HG03045 (cell line): ENCODE data around the gene PDE2A.

Source experiments
- ATAC-seq: cut with Tn5 transposase; IDR thresholded peaks from one replicate; pipeline ENCODE4 v1.9.1; 2021; ENCODE audit warnings: mild to moderate bottlenecking, moderate library complexity; ENCODE audit not compliant: unreplicated experiment

The PDE2A gene

DNA sequence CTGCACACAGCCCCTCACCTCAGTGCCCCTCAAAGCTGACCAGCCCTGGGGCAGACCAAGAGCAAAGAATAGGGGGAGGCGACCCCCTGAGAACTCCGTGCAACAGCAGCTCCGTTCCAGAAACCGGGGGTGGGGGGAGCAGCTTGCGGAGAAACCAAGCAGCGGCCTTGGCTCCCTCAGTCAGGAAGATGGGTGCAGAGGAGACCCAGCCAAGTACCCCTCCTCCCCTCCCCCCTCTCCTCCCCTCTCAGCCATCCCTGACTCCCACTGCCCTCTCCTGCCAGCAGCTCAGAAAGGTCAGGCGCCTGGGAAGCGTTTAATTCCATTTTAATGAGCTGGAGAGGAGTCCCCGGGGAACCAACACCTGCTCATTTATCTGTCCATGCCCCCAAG lies 78.9 kb downstream of the PDE2A start:
- ATAC-seq, result no peak

- ATAC-seq, result no peak
These were observed 79.5 kb downstream of the PDE2A start for GRCh38 chr11:72594493-72595291.

- no peak for ATAC-seq
These were observed 81.3 kb downstream of the PDE2A start for GRCh38 chr11:72592698-72593495.

GRCh38 chr11:72591785-72592502 lies 82.3 kb downstream of the PDE2A start:
- no peak for ATAC-seq

DNA sequence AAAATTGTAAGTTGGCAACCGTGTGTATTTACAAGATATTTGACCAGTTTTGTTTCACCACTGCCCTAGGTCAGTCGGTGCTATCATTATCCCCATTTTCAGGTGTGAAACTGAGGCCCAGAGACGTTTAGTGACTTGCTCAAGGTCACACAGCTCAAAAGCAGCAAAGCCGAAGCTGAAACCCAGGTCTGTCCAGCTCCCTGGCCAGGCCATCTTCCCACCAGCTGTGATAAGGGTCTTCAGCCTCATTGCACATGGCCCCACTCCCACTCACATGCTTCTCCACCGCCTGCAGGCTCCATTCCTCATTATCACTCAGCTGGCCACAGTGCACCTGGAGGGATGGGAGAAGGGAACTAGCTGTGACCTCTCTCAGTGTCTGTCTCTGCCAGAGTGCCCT lies 83.2 kb downstream of the PDE2A start:
- no peak for ATAC-seq

GRCh38 chr11:72589802-72590761 lies 84.1 kb downstream of the PDE2A start:
- ATAC-seq, result no peak

DNA sequence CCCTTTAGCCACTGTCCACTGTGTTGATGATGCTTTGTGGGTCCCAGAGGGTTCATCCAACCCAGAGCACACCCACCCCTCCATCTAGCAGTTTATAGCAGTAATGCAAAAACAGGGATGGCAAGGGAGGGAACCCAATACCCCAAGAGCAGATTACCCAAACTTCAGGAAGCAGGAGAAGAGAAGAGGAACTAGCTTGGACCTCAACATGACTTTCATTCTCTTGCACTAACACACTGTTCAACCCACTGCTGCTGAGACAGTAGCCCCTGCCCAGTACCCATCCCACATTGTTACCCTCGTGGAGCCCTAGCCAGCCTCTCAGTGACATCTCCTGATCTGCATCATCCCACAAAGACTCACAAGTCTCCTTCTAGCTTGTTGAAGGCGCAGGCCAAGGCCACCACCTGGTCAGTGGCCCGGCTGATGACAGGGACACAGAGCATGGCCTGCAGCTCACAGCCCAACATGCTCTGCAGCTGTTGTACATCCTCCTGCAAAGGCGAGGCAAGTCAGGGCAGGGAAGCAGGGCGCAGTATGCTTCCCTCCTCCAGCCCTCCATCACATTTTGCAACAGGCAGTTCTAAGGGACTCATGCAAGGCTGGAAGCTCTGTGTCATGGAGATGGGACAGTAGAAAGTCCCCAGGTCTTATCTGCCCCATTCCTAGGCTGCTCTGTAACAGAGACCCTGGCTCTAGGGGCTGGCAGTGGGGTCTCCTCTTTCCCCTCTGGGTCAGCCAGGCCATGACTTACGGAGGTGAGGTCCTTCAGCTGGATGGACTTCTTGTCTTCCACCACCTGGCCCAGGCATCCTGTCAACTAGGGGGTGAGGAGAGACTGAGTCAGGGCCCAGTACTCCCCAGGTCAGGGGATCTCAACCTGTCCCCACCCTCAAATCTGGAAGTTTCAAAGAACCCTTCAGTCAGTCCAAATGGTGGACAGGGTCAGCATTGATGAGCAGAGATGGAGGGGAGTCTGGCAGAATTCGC lies 85.5 kb downstream of the PDE2A start:
- no peak for ATAC-seq

DNA sequence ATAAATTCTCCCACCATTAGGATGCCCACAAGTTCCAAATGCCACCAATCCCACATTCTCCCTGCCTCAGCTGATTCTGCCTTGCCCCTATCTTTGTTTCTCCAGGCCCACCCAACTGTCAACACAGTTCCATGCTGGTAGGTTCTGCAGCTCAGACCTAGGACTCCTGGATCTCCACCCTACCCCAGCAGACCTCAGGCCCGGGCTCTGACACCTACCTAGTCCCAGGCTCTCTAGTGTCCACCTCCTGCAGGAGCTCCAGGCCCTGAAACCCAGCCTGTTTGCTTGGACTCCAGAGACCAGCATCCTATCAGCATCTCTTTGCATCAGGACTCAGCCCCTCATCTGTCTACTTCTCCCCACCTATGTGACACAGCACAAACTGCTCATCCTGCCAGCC lies 86.5 kb downstream of the PDE2A start:
- ATAC-seq, result no peak

- no peak for ATAC-seq
These were observed 87.7 kb downstream of the PDE2A start for GRCh38 chr11:72586321-72587090.

DNA sequence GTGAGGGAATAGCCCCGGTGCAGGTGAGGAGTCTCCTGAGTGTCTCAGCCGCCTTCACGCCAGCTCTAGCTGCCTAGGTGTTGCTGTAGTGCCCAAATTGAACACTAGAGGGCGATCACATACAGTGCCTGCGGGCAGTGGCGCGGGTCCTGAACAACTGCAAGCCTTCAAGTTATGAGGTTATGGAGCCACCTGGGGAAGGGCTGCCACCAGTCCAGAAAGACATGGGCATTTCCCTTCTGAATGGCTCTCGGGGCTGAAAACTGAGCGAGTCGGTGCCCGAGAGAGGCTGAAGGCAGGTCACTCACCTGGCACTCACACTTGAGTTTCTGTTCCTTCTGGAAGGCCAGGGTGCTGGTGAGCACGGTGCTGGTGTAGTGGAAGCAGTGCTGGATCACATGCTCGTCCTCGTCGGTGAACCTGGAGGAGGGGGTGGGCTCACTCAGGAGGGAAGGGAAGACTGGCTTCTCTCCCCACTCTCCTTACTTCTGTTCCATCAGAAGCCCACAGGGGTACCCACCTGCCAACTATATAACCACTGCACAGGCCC lies 88.4 kb downstream of the PDE2A start:
- no peak for ATAC-seq

- no peak for ATAC-seq
These were observed 89.2 kb downstream of the PDE2A start for GRCh38 chr11:72584939-72585597.

DNA sequence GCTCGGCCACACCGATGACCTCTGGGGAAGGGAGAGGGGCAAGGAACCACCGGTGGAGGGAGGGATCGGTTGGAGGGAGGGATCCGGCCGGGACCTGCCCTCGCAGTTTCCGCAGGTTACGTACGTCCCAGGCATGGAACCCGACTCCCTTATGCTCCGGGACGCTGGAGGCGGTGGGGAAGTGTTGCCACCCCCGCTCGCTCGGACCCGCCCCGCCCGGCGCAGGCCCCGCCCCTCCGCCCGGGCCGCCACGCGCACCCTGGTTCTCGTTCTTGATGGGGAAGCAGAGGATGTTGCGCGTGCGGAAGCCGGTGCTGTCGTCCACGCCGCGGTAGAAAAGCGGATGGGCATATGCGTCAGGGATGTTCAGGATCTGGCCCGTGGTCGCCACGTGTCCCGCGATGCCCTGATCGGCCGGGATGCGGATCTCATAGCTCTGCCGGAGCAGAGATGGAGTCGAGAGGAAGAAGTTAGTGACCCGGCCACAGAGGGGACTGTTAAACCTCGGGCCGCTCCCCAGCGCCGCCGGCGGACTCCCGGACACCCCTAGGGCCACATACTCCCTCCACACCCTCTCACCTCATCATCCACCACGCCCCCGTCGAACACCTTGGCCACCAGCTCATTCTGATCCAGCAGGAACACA lies 89.8 kb downstream of the PDE2A start:
- no peak for ATAC-seq

DNA sequence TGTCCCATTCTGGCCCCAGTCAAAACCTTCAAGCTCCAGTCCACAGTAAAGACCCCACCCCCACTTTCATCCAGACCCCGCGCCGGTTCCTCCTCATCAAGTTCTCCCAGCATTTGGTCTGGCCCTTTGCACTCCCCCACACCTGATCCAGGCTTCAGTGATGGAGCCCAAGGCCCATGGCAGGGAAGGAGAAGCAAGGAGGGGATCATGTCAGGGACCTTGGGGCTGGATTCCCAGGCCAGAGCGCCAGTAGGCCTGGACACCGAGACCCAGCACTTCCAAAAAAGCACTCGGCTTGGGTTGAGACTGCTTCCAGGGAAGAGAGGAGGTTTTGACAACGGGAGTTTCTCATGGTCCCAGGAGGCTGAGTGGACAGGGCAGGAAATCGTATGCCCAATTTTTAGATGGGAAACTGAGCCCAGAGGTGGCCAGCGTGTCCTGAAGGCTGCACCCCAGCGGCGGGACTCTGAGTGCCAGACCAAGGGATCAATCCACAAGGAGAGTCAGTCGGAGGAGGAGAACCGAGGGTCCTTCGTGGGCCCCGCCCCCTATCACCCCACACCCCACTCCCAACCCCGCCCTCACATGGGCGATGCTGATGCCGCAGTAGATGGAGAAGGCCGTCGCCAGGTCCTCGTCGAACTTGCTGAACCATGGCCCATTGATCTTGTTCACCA lies 90.5 kb downstream of the PDE2A start:
- ATAC-seq, result no peak

GRCh38 chr11:72583177-72583553 lies 91.1 kb downstream of the PDE2A start:
- no peak for ATAC-seq

- ATAC-seq, result no peak
These were observed 91.7 kb downstream of the PDE2A start for GRCh38 chr11:72582206-72583176.

GRCh38 chr11:72581067-72581466 lies 93.2 kb downstream of the PDE2A start:
- ATAC-seq, result no peak
